Measurements from ENCODE around the gene GALK1.

- TF ChIP-seq CTCF (IDR thresholded peaks at IDR 0.05) = peak in 1 of 6 experiments; percentile 3
- no peak for TF ChIP-seq POLR2A (IDR thresholded peaks at IDR 0.05)
These were observed 12.0 kb downstream of the GALK1 start for GRCh38 chr17:75752802-75753513.

Measured in Peyer's patch (tissue), 4 donors.